SK-N-SH (cell line): Measurements from ENCODE around the gene MTCH1. TPM values are rescaled to one million over a fixed set of nuclear protein-coding genes. Genes with fewer than 3 reads are reported as not detected.
A peak's percentile ranks its signal among the peaks of the same experiment; 100 is the strongest.

Experiments
- CTCF ChIA-PET: fragments of 300-600, 350-600 bp; formaldehyde crosslinking; extraction: SDS; loops from one replicate; lab custom pipeline; 2021; lab: Yijun Ruan, JAX
- POLR2A ChIA-PET: fragments of 350-600 bp; sonication (Branson Sonifier 250); formaldehyde crosslinking; extraction: SDS; loops from one replicate; lab custom pipeline; 2020; ENCODE audit warnings: antibody characterized with exemption, inconsistent platforms; lab: Yijun Ruan, JAX
- DNase-seq: peaks from one replicate; pipeline ENCODE4 v3.0.0; 2012
- H2AFZ ChIP-seq: fragments of 200-600 bp; sonication (generic); 2 replicates; pipeline ENCODE4 v1.8.1; 2016; ENCODE audit warnings: antibody characterized with exemption, mild to moderate bottlenecking, low read depth
- H3F3A ChIP-seq: fragments of 200-600 bp; sonication (generic); replicated peaks from 2 replicates; pipeline ENCODE3; 2016; ENCODE audit warnings: antibody characterized with exemption, mild to moderate bottlenecking; ENCODE audit not compliant: insufficient read depth
- H3K27ac ChIP-seq, 2 experiments: fragments of 200-500 bp in 1 of 2; fragments of 200-600 bp in 1 of 2; sonication (Bioruptor generic) in 1 of 2; sonication (generic), shearing (Covaris generic) in 1 of 2; 2 replicates each; pipeline versions ENCODE4 v1.5.1 to v1.6.1; 2014 to 2016; ENCODE audit warnings: low read depth in 2 of 2, inconsistent platforms in 1 of 2, low read length in 1 of 2, mild to moderate bottlenecking in 1 of 2, mixed read lengths in 1 of 2
- H3K27me3 ChIP-seq: fragments of 200-600 bp; sonication (generic), shearing (Covaris generic); 2 replicates; pipeline ENCODE4 v1.6.1; 2016; ENCODE audit warnings: mixed run types; ENCODE audit not compliant: insufficient read depth
- H3K36me3 ChIP-seq, 2 experiments: fragments of 200-500 bp in 1 of 2; fragments of 200-600 bp in 1 of 2; sonication (Bioruptor generic) in 1 of 2; sonication (generic) in 1 of 2; replicated peaks in 1 of 2; 2 replicates each; pipeline versions ENCODE3 to v1.5.1; 2014 to 2016; ENCODE audit warnings: low read length in 1 of 2, mild to moderate bottlenecking in 1 of 2; ENCODE audit not compliant: insufficient read depth in 2 of 2, control insufficient read depth in 1 of 2
- H3K4me1 ChIP-seq, 2 experiments: fragments of 200-500 bp in 1 of 2; fragments of 200-600 bp in 1 of 2; sonication (Bioruptor generic) in 1 of 2; sonication (generic), shearing (Covaris generic) in 1 of 2; 2 replicates each; pipeline versions ENCODE4 v1.5.1 to v1.6.1; 2014 to 2016; ENCODE audit warnings: low read depth in 1 of 2, low read length in 1 of 2, mixed run types in 1 of 2; ENCODE audit not compliant: insufficient read depth in 2 of 2, control insufficient read depth in 1 of 2
- H3K4me2 ChIP-seq: fragments of 200-600 bp; sonication (generic), shearing (Covaris generic); 2 replicates; pipeline ENCODE4 v1.6.1; 2017; ENCODE audit warnings: mixed run types
- H3K4me3 ChIP-seq, 2 experiments: fragments of 200-500 bp in 1 of 2; fragments of 200-600 bp in 1 of 2; sonication (Bioruptor generic) in 1 of 2; sonication (generic), shearing (Covaris generic) in 1 of 2; 2 replicates each; pipeline versions ENCODE4 v1.5.1 to v1.8.1; 2014 to 2016; ENCODE audit warnings: low read depth in 2 of 2, inconsistent platforms in 1 of 2, low read length in 1 of 2, mild to moderate bottlenecking in 1 of 2, mixed read lengths in 1 of 2, moderate library complexity in 1 of 2
- H3K79me2 ChIP-seq: fragments of 200-600 bp; sonication (generic); 2 replicates; pipeline ENCODE4 v1.8.1; 2017; ENCODE audit warnings: mild to moderate bottlenecking; ENCODE audit not compliant: insufficient read depth
- H3K9ac ChIP-seq: fragments of 200-600 bp; sonication (generic); 2 replicates; pipeline ENCODE4 v1.6.1; 2017; ENCODE audit warnings: mixed run types
- H3K9me2 ChIP-seq: fragments of 200-600 bp; sonication (generic); 2 replicates; pipeline ENCODE4 v1.6.1; 2017; ENCODE audit warnings: mixed run types
- H3K9me3 ChIP-seq: fragments of 200-600 bp; sonication (generic); 2 replicates; pipeline ENCODE4 v1.6.1; 2017; ENCODE audit warnings: mixed run types, mild to moderate bottlenecking, moderate library complexity
- H4K20me1 ChIP-seq: fragments of 200-600 bp; sonication (generic); 2 replicates; pipeline ENCODE4 v1.6.1; 2017; ENCODE audit warnings: mild to moderate bottlenecking, mixed run types; ENCODE audit not compliant: insufficient read depth
- CHD2 ChIP-seq: fragments of 150-350 bp; IDR thresholded peaks from 2 replicates; pipeline ENCODE4 v1.6.1; 2018; ENCODE audit warnings: low read length; ENCODE audit not compliant: partially characterized antibody
- ELF1 ChIP-seq: IDR thresholded peaks from 2 replicates; pipeline ENCODE4 v1.4.0; 2012
- EP300 ChIP-seq, 2 experiments: IDR thresholded peaks; 2 replicates each; pipeline versions ENCODE4 v1.4.0 to v1.6.1; 2012; ENCODE audit warnings: borderline replicate concordance in 1 of 2, low read depth in 1 of 2, low read length in 1 of 2
- FOSL2 ChIP-seq: IDR thresholded peaks from 2 replicates; pipeline ENCODE4 v1.4.0; 2012; ENCODE audit warnings: low read depth, mild to moderate bottlenecking, moderate library complexity, borderline replicate concordance
- FOXM1 ChIP-seq: IDR thresholded peaks from 2 replicates; pipeline ENCODE4 v1.4.0; 2012; ENCODE audit warnings: low read depth, mild to moderate bottlenecking
- GABPA ChIP-seq: IDR thresholded peaks from 2 replicates; pipeline ENCODE4 v1.4.0; 2012; ENCODE audit warnings: low read depth, mild to moderate bottlenecking
- JUND ChIP-seq: IDR thresholded peaks from 2 replicates; pipeline ENCODE4 v1.4.0; 2012
- NRF1 ChIP-seq: IDR thresholded peaks from 2 replicates; pipeline ENCODE4 v1.6.1; 2012; ENCODE audit warnings: low read depth, mild to moderate bottlenecking, low read length
- REST ChIP-seq: IDR thresholded peaks from 2 replicates; pipeline ENCODE4 v1.6.1; 2012; ENCODE audit warnings: mild to moderate bottlenecking, low read depth, low read length, moderate library complexity
- RXRA ChIP-seq: IDR thresholded peaks from 2 replicates; pipeline ENCODE4 v1.4.0; 2012; ENCODE audit warnings: low read depth, mild to moderate bottlenecking, borderline replicate concordance
- SIN3A ChIP-seq: IDR thresholded peaks from 2 replicates; pipeline ENCODE4 v1.6.1; 2012; ENCODE audit warnings: low read depth, mild to moderate bottlenecking, low read length, moderate library complexity, borderline replicate concordance
- TAF1 ChIP-seq: IDR thresholded peaks from 2 replicates; pipeline ENCODE4 v1.6.1; 2012; ENCODE audit warnings: low read depth, mild to moderate bottlenecking, low read length, moderate library complexity, borderline replicate concordance
- TCF12 ChIP-seq: IDR thresholded peaks from 2 replicates; pipeline ENCODE4 v1.4.0; 2012
- TEAD4 ChIP-seq: IDR thresholded peaks from 2 replicates; pipeline ENCODE4 v1.4.0; 2012; ENCODE audit warnings: mild to moderate bottlenecking, borderline replicate concordance; ENCODE audit not compliant: insufficient read depth
- USF1 ChIP-seq: IDR thresholded peaks from 2 replicates; pipeline ENCODE4 v1.4.0; 2012; ENCODE audit warnings: low read depth, borderline replicate concordance
- USF2 ChIP-seq: fragments of 150-350 bp; IDR thresholded peaks from 2 replicates; pipeline ENCODE4 v1.6.1; 2017; ENCODE audit warnings: antibody characterized with exemption, low read length, low read depth, borderline replicate concordance
- YY1 ChIP-seq: IDR thresholded peaks from 2 replicates; pipeline ENCODE4 v1.4.0; 2012; ENCODE audit warnings: low read depth, mild to moderate bottlenecking
- ZBTB33 ChIP-seq: IDR thresholded peaks from 2 replicates; pipeline ENCODE4 v1.4.0; 2012; ENCODE audit warnings: low read depth, borderline replicate concordance
- WGBS: methylation state at CpG from one replicate; pipeline ENCODE4 v1.1.6; 2017; ENCODE audit warnings: low lambda C conversion rate; 5-methylcytosine and 5-hydroxymethylcytosine counted together
- polyA plus RNA-seq, 3 experiments: library from polyadenylated mRNA; depleted of rRNA; stranded (reverse); fragments of >200 nt; gene quantifications; 2 replicates each; pipeline ENCODE4 v1.2.3, GENCODE V29; 2012

MTCH1 gene
- polyA plus RNA-seq, 1 of the 3 experiments (the other 2 are of a cell fraction) = 151 TPM

GRCh38 chr6:36930483-36930882 is 55.5 kb downstream of the MTCH1 start (continued):
- TF ChIP-seq SIN3A = no peak
- TF ChIP-seq NRF1 = no peak
- no peak for TF ChIP-seq GABPA
- TF ChIP-seq EP300 (IDR thresholded peaks at IDR 0.05; ENCODE audit: borderline replicate concordance in 1 of 2, low read depth in 1 of 2, low read length in 1 of 2) = no peak
- no peak for TF ChIP-seq FOXM1

GRCh38 chr6:36929607-36930006 is 56.4 kb downstream of the MTCH1 start:
- DNase-seq = no peak
- H3K27me3 ChIP-seq = no peaks in the 10 kb centered on the region
- TF ChIP-seq CHD2 = no peak
- no peak overlapping the region for H3K4me2 ChIP-seq
- no peaks in the 10 kb centered on the region for H3K9me2 ChIP-seq
- H3K9me3 ChIP-seq = no peaks in the 10 kb centered on the region
- WGBS = 51% methylated on average over 5 of the region's 5 CpGs
- H3K9ac ChIP-seq = no peak overlapping the region
- no peak overlapping the region for H3K4me3 ChIP-seq
- H3F3A ChIP-seq = peaks cover 8% of the 10 kb centered on the region
- peak overlapping the region in 1 of 2 experiments; percentile 10; a peak in 1 of 4 replicates for H3K27ac ChIP-seq
- H3K4me1 ChIP-seq = peaks cover 0 to 5% of the 10 kb centered on the region in 2 experiments; a peak in 1 of 4 replicates
- H3K36me3 ChIP-seq = peaks cover 5 to 7% of the 10 kb centered on the region in 2 experiments
- ChIA-PET CTCF (no interaction called here), POLR2A (no interaction called here)
- no peaks in the 10 kb centered on the region for H3K79me2 ChIP-seq
- H4K20me1 ChIP-seq = no peaks in the 10 kb centered on the region
- no peak overlapping the region for H2AFZ ChIP-seq

GRCh38 chr6:36929152-36929551 is 56.8 kb downstream of the MTCH1 start:
- Histone ChIP-seq H3K79me2 (no peaks in the 10 kb centered on the region), H3K4me1 (peaks cover 0 to 5% of the 10 kb centered on the region in 2 experiments; a peak in 1 of 4 replicates), H3K36me3 (peaks cover 5 to 11% of the 10 kb centered on the region in 2 experiments), H4K20me1 (no peaks in the 10 kb centered on the region), H3K27me3 (no peaks in the 10 kb centered on the region), H3K4me3 (no peak overlapping the region), H2AFZ (no peak overlapping the region), H3F3A (peaks cover 8% of the 10 kb centered on the region), H3K4me2 (no peak overlapping the region), H3K9me2 (no peaks in the 10 kb centered on the region), H3K27ac (no peak overlapping the region), H3K9ac (no peak overlapping the region), H3K9me3 (no peaks in the 10 kb centered on the region)
- WGBS = 87% methylated on average over 10 of the region's 10 CpGs
- POLR2A ChIA-PET = no interaction called here
- CTCF ChIA-PET = no interaction called here
- no peak for DNase-seq
- TF ChIP-seq REST (no peak), GABPA (no peak), ELF1 (no peak), NRF1 (no peak), ZBTB33 (no peak), USF1 (no peak), TAF1 (no peak), USF2 (no peak), FOSL2 (no peak), EP300 (IDR thresholded peaks at IDR 0.05; ENCODE audit: borderline replicate concordance in 1 of 2, low read depth in 1 of 2, low read length in 1 of 2) (no peak), TEAD4 (no peak), RXRA (no peak), JUND (no peak), SIN3A (no peak), TCF12 (no peak), YY1 (no peak)
